ENCODE measurements around the gene PCDHGA3. TPM values are rescaled to one million over a fixed set of nuclear protein-coding genes. Genes with fewer than 3 reads are reported as not detected.
"Not testable (repeated sequence)": the region's sequence is repeated elsewhere in the genome, so short reads cannot be mapped to it uniquely, and the experiment has no call there.

The PCDHGA3 gene
- polyA plus RNA-seq, 1 donor (not counting 4 experiments of a cell fraction or from before 2014, with no cell fraction given): 0.03 TPM

GRCh38 chr5:141345327-141345726, 1.7 kb downstream of the PCDHGA3 start:
- no peak overlapping the region for H3K27ac ChIP-seq (ENCODE audit: control insufficient read depth, insufficient read depth, low read length)
- no peak overlapping the region for H3K4me3 ChIP-seq (ENCODE audit: control insufficient read depth in 2 of 3, extremely low read depth in 1 of 3, insufficient read depth in 2 of 3, low read depth in 1 of 3, low read length in 3 of 3)
- no peaks in the 10 kb centered on the region for H3K36me3 ChIP-seq (ENCODE audit: control insufficient read depth in 2 of 2, extremely low read depth in 1 of 2, insufficient read depth in 2 of 2, low read length in 2 of 2)
- FAIRE-seq: no peak
- DNase-seq (ENCODE audit: low read depth, low spot score): no peak
- no peaks in the 10 kb centered on the region for H4K20me1 ChIP-seq (ENCODE audit: control insufficient read depth, extremely low read depth, insufficient read depth, low read length)
- no peak overlapping the region for H2AFZ ChIP-seq (ENCODE audit: control insufficient read depth, low read length)
- no peak overlapping the region for H3K4me2 ChIP-seq (ENCODE audit: control insufficient read depth, extremely low read depth, insufficient read depth, low read depth, low read length)
- H3K9me1 ChIP-seq (ENCODE audit: control insufficient read depth, extremely low read depth, insufficient read depth, low read length): no peaks in the 10 kb centered on the region
- no peak overlapping the region for H3K9ac ChIP-seq (ENCODE audit: control insufficient read depth, extremely low read depth, insufficient read depth, low read length)
- no peaks in the 10 kb centered on the region for H3K4me1 ChIP-seq (ENCODE audit: control insufficient read depth, extremely low read depth, insufficient read depth, low read length)
- no peak for TF ChIP-seq CTCF (optimal IDR thresholded peaks at IDR 0.05 in 1 of 3, IDR thresholded peaks at IDR 0.05 in 1 of 3, conservative IDR thresholded peaks at IDR 0.05 in 1 of 3; ENCODE audit: extremely low read depth in 1 of 3, insufficient read depth in 2 of 3, low read length in 3 of 3)
- no peak for TF ChIP-seq EZH2 (IDR thresholded peaks at IDR 0.05; ENCODE audit: low read length)
- H3K9me3 ChIP-seq (ENCODE audit: control insufficient read depth, low read depth, low read length): peaks cover 10% of the 10 kb centered on the region
- H3K27me3 ChIP-seq (ENCODE audit: control insufficient read depth, extremely low read depth, insufficient read depth, low read length): no peaks in the 10 kb centered on the region
- dilution Hi-C loops (cut with MboI; ENCODE audit: extremely low pct_ligation_motif_present, low sequenced_read_pairs): no loop called here
- H3K79me2 ChIP-seq (ENCODE audit: control insufficient read depth, insufficient read depth, low read length): no peaks in the 10 kb centered on the region

GRCh38 chr5:141346017-141346416, 2.4 kb downstream of the PCDHGA3 start:
- H3K4me1 ChIP-seq (ENCODE audit: control insufficient read depth, extremely low read depth, insufficient read depth, low read length); FAIRE-seq; DNase-seq (ENCODE audit: low read depth, low spot score); H3K27me3 ChIP-seq (ENCODE audit: control insufficient read depth, extremely low read depth, insufficient read depth, low read length); H3K36me3 ChIP-seq (ENCODE audit: control insufficient read depth in 2 of 2, extremely low read depth in 1 of 2, insufficient read depth in 2 of 2, low read length in 2 of 2); H3K4me2 ChIP-seq (ENCODE audit: control insufficient read depth, extremely low read depth, insufficient read depth, low read depth, low read length); H3K4me3 ChIP-seq (ENCODE audit: control insufficient read depth in 2 of 3, extremely low read depth in 1 of 3, insufficient read depth in 2 of 3, low read depth in 1 of 3, low read length in 3 of 3); H3K27ac ChIP-seq (ENCODE audit: control insufficient read depth, insufficient read depth, low read length); dilution Hi-C loops (cut with MboI; ENCODE audit: extremely low pct_ligation_motif_present, low sequenced_read_pairs); H3K9me1 ChIP-seq (ENCODE audit: control insufficient read depth, extremely low read depth, insufficient read depth, low read length); H3K9ac ChIP-seq (ENCODE audit: control insufficient read depth, extremely low read depth, insufficient read depth, low read length); H2AFZ ChIP-seq (ENCODE audit: control insufficient read depth, low read length); H3K9me3 ChIP-seq (ENCODE audit: control insufficient read depth, low read depth, low read length); H4K20me1 ChIP-seq (ENCODE audit: control insufficient read depth, extremely low read depth, insufficient read depth, low read length); H3K79me2 ChIP-seq (ENCODE audit: control insufficient read depth, insufficient read depth, low read length): not testable (repeated sequence)

GRCh38 chr5:141349917-141350619, 6.4 kb downstream of the PCDHGA3 start, which contains the start of gene PCDHGB1:
Gene PCDHGB1 (plus strand): TSS chr5:141350099. CDS start chr5:141350261, 162 bp downstream.
- Histone ChIP-seq H3K27me3 (ENCODE audit: control insufficient read depth, extremely low read depth, insufficient read depth, low read length) (no peaks in the 10 kb centered on the region), H3K9me1 (ENCODE audit: control insufficient read depth, extremely low read depth, insufficient read depth, low read length) (no peaks in the 10 kb centered on the region), H2AFZ (ENCODE audit: control insufficient read depth, low read length) (no peak within 1 kb of the TSS), H3K9ac (ENCODE audit: control insufficient read depth, extremely low read depth, insufficient read depth, low read length) (no peak within 1 kb of the TSS), H3K36me3 (ENCODE audit: control insufficient read depth in 2 of 2, extremely low read depth in 1 of 2, insufficient read depth in 2 of 2, low read length in 2 of 2) (no peaks in the 10 kb centered on the region), H3K4me1 (ENCODE audit: control insufficient read depth, extremely low read depth, insufficient read depth, low read length) (no peaks in the 10 kb centered on the region), H3K4me2 (ENCODE audit: control insufficient read depth, extremely low read depth, insufficient read depth, low read depth, low read length) (no peak within 1 kb of the TSS), H3K9me3 (ENCODE audit: control insufficient read depth, low read depth, low read length) (peaks cover 6% of the 10 kb centered on the region), H3K27ac (ENCODE audit: control insufficient read depth, insufficient read depth, low read length) (no peak within 1 kb of the TSS), H3K4me3 (ENCODE audit: control insufficient read depth in 2 of 3, extremely low read depth in 1 of 3, insufficient read depth in 2 of 3, low read depth in 1 of 3, low read length in 3 of 3) (peak within 1 kb of the TSS in 1 of 3 experiments; percentile 14), H4K20me1 (ENCODE audit: control insufficient read depth, extremely low read depth, insufficient read depth, low read length) (no peaks in the 10 kb centered on the region), H3K79me2 (ENCODE audit: control insufficient read depth, insufficient read depth, low read length) (no peaks in the 10 kb centered on the region)
- FAIRE-seq: no peak
- dilution Hi-C loops (cut with MboI; ENCODE audit: extremely low pct_ligation_motif_present, low sequenced_read_pairs): no loop called here
- TF ChIP-seq CTCF (optimal IDR thresholded peaks at IDR 0.05 in 1 of 3, IDR thresholded peaks at IDR 0.05 in 1 of 3, conservative IDR thresholded peaks at IDR 0.05 in 1 of 3; ENCODE audit: extremely low read depth in 1 of 3, insufficient read depth in 2 of 3, low read length in 3 of 3) (peak; percentile 35 to 53 (median 48)), EZH2 (IDR thresholded peaks at IDR 0.05; ENCODE audit: low read length) (no peak)
- no peak for DNase-seq (ENCODE audit: low read depth, low spot score)
